B cell (primary cell): ENCODE measurements around the gene TMEM236.

ENCODE experiments used
- EZH2 ChIP-seq: IDR thresholded peaks from 2 replicates; pipeline ENCODE4 v1.6.1; 2012; ENCODE audit warnings: borderline replicate concordance, low read depth, mild to moderate bottlenecking, moderate library complexity, low read length; ENCODE audit not compliant: insufficient read depth, poor library complexity, severe bottlenecking
- TF ChIP-seq, protein P1 (sequence below): fragments of 200-600 bp; IDR thresholded peaks from one replicate; pipeline ENCODE4 v1.8.0; 2022; ENCODE audit warnings: antibody characterized with exemption, mild to moderate bottlenecking

DNA sequence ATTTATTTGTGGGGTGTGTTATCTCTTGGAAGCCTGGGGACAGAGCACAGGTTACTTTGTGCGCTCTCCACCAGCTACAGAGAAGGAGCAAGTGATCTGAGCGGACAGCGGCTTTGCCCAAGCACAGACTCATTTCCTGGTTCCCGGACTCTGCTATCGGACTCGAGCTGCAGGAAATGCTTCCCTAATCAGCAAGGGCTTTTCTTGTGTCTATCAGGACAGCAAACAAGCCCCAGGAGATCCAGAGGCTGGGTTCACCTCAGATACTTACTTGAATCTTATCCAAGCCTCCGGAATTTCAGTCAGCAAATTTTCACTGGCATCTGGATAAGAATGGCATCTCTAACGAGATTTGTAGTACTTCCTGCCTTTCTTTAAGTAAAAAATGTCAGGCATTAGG, 84.9 kb downstream of the TMEM236 start:
- TF ChIP-seq, protein P1, sequence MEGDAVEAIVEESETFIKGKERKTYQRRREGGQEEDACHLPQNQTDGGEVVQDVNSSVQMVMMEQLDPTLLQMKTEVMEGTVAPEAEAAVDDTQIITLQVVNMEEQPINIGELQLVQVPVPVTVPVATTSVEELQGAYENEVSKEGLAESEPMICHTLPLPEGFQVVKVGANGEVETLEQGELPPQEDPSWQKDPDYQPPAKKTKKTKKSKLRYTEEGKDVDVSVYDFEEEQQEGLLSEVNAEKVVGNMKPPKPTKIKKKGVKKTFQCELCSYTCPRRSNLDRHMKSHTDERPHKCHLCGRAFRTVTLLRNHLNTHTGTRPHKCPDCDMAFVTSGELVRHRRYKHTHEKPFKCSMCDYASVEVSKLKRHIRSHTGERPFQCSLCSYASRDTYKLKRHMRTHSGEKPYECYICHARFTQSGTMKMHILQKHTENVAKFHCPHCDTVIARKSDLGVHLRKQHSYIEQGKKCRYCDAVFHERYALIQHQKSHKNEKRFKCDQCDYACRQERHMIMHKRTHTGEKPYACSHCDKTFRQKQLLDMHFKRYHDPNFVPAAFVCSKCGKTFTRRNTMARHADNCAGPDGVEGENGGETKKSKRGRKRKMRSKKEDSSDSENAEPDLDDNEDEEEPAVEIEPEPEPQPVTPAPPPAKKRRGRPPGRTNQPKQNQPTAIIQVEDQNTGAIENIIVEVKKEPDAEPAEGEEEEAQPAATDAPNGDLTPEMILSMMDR, result no peak
- TF ChIP-seq EZH2, result no peak
